Fibroblast of lung (primary cell): ENCODE data around the gene ARFGAP3.

Experiments
- CTCF ChIP-seq, 2 donors: IDR thresholded peaks in 1 of 2; conservative IDR thresholded peaks in 1 of 2; 1 replicate in 1 of 2; 2 replicates in 1 of 2; pipeline ENCODE4 v1.5.1; 2011 to 2012; ENCODE audit warnings: low read length in 2 of 2, control low read depth in 1 of 2, inconsistent platforms in 1 of 2, low read depth in 1 of 2, mild to moderate bottlenecking in 1 of 2
- EZH2 ChIP-seq: IDR thresholded peaks from 2 replicates; pipeline ENCODE4 v1.5.1; 2012; ENCODE audit warnings: low read length, control low read depth, mild to moderate bottlenecking; ENCODE audit errors: missing control alignments

GRCh38 chr22:42836026-42836425 is 21.0 kb downstream of the ARFGAP3 start:
- no peak for TF ChIP-seq CTCF (conservative IDR thresholded peaks at IDR 0.05 in 1 of 2, IDR thresholded peaks at IDR 0.05 in 1 of 2; ENCODE audit: low read depth in 1 of 2, low read length in 2 of 2)
- no peak for TF ChIP-seq EZH2
